Measurements from ENCODE around the gene CPLX3.

CPLX3 gene

GRCh38 chr15:74788683-74789151 lies 37.7 kb upstream of the CPLX3 start:
- DNase-seq: no peak

DNA sequence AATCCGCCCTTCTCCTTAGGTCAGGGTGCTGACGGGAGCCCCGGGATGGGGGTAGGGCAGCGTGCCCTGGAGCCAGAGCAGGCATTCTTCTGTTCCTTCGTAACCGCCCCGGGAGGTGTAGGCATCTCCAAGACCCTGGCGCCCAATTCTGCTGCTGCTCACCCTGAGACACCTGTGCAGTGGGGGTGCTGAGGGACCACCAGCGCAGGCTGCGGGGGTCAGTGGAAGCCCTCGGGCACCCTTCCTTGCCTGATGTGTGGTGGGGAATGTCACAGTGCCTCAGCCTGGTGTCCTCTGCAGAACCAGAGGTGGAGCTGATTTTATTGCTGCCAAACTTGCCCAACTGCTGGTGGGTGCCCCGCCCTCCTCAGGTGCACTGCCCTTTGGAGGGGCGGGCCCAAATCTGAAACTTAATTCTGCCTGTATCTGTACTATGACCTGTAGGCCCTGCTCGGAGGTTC lies 37.2 kb upstream of the CPLX3 start:
- DNase-seq: no peak

- DNase-seq: no peak
These were observed 36.7 kb upstream of the CPLX3 start for GRCh38 chr15:74789741-74790079.

DNA sequence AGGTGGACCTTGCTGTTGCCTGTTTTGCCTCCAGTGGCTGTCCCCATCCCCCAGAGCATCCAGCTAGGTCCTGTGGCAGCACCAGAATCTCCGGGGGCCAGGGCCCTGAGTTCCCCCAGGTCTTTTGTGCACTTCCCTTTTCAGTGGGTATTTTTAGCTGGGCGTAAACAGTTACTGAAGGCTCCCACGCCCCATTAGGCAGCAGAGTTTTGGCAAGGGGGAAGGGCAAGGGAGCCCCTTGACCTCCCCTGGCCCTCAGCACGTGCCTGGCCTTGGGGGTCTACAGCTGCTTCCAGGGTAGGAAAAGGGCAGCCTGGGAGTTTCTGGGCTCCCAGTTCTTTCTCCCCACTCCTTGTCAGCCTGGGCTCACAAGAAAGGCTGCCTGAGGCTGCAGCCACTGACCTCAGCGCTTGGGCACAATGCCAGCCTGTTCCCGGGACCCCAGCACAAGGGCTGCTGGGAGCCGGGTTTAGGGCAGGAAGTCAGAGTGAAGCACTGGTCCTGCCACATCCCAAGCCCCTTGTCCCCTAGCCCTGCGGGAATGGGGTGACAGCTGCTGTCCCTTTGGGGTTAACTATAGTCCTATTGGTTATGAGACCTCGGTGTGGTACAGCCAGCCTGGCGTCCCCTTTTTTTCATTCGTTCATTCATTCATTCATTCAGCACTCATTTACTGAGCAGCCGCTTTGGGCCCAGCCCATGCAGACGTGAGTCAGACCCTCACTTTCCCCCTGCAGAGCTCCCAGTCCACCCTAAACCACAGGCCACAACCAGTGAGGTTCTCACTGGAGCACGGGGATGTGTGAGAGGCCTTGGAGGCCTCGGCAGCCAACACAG lies 36.1 kb upstream of the CPLX3 start:
- peak; percentile 84 for DNase-seq

GRCh38 chr15:74791007-74791406 lies 35.4 kb upstream of the CPLX3 start:
- no peak for DNase-seq

- DNase-seq: no peak
These were observed 34.8 kb upstream of the CPLX3 start for GRCh38 chr15:74791667-74792066.

- DNase-seq: no peak
These were observed 34.0 kb upstream of the CPLX3 start for GRCh38 chr15:74792227-74793016.

- DNase-seq: no peak
These were observed 33.0 kb upstream of the CPLX3 start for GRCh38 chr15:74793135-74794028.

- DNase-seq: no peak
These were observed 32.0 kb upstream of the CPLX3 start for GRCh38 chr15:74794248-74794969.

DNA sequence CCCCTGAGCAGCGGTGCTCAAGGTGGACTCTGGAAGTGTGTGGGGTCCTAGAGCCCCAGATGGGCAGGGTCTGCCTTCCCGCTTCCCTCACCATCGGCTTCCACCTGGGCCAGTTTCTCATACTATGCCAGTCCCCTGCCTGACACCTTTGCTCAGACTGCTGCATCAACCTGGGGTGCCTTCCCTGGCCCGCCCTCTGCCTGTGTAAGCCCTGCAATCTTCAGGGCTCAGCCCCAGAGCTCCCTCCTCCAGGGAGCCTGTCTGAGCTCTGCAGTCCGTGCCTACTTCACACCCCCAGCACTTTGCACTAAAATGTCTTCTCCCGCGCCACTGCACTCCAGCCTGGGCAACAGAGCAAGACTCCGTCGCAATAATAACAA lies 31.5 kb upstream of the CPLX3 start:
- DNase-seq: no peak

- no peak for DNase-seq
These were observed 30.3 kb upstream of the CPLX3 start for GRCh38 chr15:74795966-74796625.

DNA sequence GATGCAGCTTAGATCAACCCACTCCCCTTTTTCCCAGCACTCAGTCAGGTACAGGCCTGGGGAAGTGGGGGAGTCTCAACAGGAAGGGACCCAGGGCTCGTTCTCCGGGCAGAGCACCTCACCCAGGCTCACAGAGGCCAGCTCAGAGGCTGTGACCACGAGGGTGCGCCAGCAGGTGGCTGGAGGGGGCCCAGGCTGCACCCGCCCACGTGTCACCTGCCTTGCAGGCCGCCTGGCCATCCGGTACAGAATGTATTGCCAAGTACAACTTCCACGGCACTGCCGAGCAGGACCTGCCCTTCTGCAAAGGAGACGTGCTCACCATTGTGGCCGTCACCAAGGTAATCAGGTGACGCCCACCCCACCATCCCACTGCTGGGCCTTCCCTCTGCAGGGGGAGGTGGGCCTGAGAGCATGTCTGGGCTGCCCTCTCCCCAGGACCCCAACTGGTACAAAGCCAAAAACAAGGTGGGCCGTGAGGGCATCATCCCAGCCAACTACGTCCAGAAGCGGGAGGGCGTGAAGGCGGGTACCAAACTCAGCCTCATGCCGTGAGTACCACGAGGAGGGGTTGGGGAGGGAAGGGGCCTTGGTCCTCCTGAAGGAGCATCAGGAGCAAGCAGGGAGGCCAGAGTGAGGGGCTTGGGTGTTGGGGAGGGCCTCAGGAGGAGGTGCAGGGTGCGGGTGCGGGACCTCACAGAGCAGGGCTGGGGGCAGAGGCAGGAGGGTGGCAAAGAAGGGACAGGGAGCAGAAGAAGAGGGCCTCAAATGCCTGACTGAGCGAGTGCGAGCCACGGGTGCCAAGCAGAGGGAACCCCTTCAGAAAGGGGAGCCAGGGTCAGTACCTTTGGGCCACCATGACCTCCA lies 27.8 kb upstream of the CPLX3 start:
- DNase-seq: no peak

- no peak for DNase-seq
These were observed 27.1 kb upstream of the CPLX3 start for GRCh38 chr15:74799255-74799855.

DNA sequence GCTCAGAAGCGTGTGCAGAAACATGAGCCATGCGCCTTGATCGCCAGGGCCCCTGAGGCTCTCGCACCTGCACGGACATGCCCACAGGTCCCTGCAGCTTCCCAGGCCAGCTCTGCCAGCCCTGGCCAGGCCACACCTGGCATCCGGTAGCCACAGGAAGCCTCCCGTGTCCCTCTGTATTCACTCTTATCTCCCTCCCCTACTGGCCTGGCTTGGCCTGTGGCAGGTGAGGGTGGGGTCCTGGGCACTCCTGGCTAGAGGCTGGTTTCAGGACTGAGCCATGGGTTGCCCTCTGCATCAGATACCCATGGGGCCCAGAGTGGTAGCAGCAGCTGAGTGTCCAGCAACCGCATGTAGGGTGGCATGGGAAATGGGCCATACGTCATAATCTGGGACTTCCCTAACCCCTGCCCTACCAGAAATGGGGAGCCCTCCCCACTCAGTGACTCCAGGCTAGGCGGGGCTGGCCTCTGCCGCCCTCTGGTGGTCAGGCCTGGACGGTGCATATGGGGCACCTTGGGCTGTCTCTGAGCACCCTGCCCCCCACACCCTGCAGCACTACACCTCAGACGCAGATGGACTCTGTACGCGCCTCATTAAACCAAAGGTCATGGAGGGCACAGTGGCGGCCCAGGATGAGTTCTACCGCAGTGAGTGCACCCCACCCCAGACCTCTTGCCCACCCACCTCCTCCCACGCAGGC lies 26.4 kb upstream of the CPLX3 start:
- no peak for DNase-seq

DNA sequence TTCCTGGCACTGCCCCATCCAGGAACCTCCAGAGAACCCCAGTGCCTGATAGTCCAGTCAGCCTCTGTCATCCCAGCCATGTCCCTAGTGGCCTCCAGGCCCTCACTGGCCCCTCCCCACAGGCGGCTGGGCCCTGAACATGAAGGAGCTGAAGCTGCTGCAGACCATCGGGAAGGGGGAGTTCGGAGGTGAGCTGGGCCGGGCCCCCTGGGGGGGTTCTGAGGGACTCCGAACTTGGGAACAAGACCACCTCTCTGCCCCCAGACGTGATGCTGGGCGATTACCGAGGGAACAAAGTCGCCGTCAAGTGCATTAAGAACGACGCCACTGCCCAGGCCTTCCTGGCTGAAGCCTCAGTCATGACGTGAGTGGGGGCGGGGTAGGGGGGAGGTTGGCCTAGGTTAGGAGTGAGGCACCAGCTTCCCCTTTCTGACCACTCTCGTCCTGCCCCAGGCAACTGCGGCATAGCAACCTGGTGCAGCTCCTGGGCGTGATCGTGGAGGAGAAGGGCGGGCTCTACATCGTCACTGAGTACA lies 25.8 kb upstream of the CPLX3 start:
- no peak for DNase-seq

DNA sequence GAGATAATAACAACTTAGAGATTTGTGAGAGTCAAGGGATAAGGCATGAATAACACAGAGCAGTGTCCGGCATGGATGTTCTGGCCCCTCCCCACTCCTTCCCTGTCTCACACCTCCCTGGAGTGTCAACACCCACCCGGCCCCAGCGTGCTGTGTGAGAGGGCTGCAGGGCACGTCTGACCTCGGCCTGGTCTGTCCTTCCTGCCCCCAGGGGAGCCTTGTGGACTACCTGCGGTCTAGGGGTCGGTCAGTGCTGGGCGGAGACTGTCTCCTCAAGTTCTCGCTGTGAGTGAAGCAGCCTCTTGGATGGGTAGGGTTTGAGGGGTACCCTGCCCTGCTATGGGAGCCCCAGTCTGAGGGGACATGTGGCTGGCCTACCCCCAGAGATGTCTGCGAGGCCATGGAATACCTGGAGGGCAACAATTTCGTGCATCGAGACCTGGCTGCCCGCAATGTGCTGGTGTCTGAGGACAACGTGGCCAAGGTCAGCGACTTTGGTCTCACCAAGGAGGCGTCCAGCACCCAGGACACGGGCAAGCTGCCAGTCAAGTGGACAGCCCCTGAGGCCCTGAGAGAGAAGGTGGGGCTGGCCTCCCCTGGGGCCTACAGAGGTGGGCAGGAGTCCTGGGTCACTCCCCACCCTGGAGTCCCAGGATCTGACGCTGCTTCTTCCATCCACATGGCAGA lies 25.0 kb upstream of the CPLX3 start:
- DNase-seq: no peak

GRCh38 chr15:74802290-74802689 lies 24.1 kb upstream of the CPLX3 start:
- DNase-seq: no peak

GRCh38 chr15:74802862-74803447 lies 23.5 kb upstream of the CPLX3 start:
- no peak for DNase-seq

All from left hindlimb (tissue), 1 donor.